Right cardiac atrium (tissue), 5 donors: ENCODE measurements around the gene SDF4. TPM values are rescaled to one million over a fixed set of nuclear protein-coding genes. Genes with fewer than 3 reads are reported as not detected.

ENCODE experiments used
- ATAC-seq, 2 donors: fragments of 200-7000 bp; cut with Tn5 transposase; one replicate each; pipeline versions ENCODE4 v1.8.0 to v1.9.1; 2020; ENCODE audit warnings: moderate library complexity in 2 of 2, mild to moderate bottlenecking in 1 of 2
- DNase-seq, 3 donors: peaks; one replicate each; pipeline ENCODE4 v3.0.0-alpha.2; 2020
- H3K27ac ChIP-seq: one replicate; pipeline ENCODE4 v1.5.1; 2013; ENCODE audit warnings: mild to moderate bottlenecking, low read length, control low read depth, moderate library complexity
- H3K27me3 ChIP-seq: one replicate; pipeline ENCODE4 v1.6.1; 2013; ENCODE audit not compliant: control insufficient read depth, insufficient read depth
- H3K4me1 ChIP-seq: one replicate; pipeline ENCODE4 v1.6.1; 2013; ENCODE audit warnings: low read length; ENCODE audit not compliant: control insufficient read depth, insufficient read depth
- H3K4me3 ChIP-seq: one replicate; pipeline ENCODE4 v1.5.1; 2013; ENCODE audit warnings: low read length, control low read depth
- H3K9me3 ChIP-seq: one replicate; pipeline ENCODE4 v1.6.1; 2013; ENCODE audit warnings: low read length; ENCODE audit not compliant: control insufficient read depth
- WGBS: extraction: QIAGEN DNeasy Blood & Tissue Kit; methylation state at CpG from one replicate; pipeline ENCODE4 v1.1.7; 2013; 5-methylcytosine and 5-hydroxymethylcytosine counted together
- intact Hi-C, 4 donors: fragments of 100-400 bp; cut with DNase I; formaldehyde crosslinking; loops; one replicate each; pipeline versions ENCODE4 v1.11.0 to v1.14.0; 2022 to 2023
- polyA plus RNA-seq: library from polyadenylated mRNA; stranded (reverse); fragments of 200-250 nt; gene quantifications from one replicate; pipeline ENCODE4 v1.2.3, GENCODE V29; 2013
- total RNA-seq, 4 donors: library from RNA; stranded (reverse); fragmentation: NEBNext Ultra II Directional; extraction: Animal tissue kit (Norgen Biotek cat#: 25700); gene quantifications; one replicate each; pipeline ENCODE4 v1.2.1, GENCODE V29; 2021
- donor health status: healthy with polysubstance abuse.
- donor health status: DM: no; HTN: yes; CAD: no.
- donor health status: DM: no; HTN: no; CAD: no.
- donor health status: DM: no; HTN: yes; CAD: no; lungs with severe emphysema.
- donor health status: DM: yes; HTN: yes; CAD: no.

Gene SDF4
- total and polyA plus RNA-seq, 5 donors = 156 to 215 (median 166) TPM

DNA sequence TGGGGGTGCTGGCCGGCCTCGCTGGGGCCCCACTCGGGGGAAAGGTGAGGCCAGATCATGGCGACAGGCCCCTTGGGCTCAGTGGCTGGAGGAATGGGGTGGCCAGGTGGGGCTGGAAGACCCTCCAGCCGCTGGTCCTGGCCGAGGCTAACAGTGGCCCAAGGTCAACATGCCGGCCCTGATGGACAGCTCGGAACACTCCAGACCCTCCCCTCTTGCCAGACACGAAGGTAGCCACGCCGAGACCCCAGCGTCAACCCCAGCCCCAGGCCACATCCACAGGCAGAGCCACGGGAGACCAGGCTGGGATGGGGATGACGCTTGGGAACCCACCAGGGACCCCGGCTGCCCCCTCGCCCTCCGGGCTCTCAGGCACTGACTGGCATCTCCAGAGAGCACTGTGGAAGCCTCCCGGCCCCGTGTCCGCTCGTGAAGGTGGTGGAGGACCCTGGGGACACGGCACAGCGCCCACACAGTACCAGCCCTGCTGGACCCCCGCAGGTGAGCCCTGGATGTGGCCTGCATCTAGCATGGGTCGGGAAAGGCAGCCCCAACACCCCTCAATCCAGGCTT, 15.6 kb upstream of the SDF4 start:
- intact Hi-C loops = loop anchor here in 1 of 4 donors (5.0 kb wide), 1 partner anchor 125 kb away; no protein-coding TSS in a partner anchor
- ATAC-seq (peak in 1 of 2 donors; percentile 13), DNase-seq (peak in 1 of 3 donors; percentile 47)
- no peaks in the 10 kb centered on the region for H3K27me3 ChIP-seq
- no peak overlapping the region for H3K27ac ChIP-seq
- no peaks in the 10 kb centered on the region for H3K9me3 ChIP-seq
- 67% methylated on average over 25 of the region's 25 CpGs for WGBS
- H3K4me3 ChIP-seq = no peak overlapping the region
- H3K4me1 ChIP-seq = no peaks in the 10 kb centered on the region

DNA sequence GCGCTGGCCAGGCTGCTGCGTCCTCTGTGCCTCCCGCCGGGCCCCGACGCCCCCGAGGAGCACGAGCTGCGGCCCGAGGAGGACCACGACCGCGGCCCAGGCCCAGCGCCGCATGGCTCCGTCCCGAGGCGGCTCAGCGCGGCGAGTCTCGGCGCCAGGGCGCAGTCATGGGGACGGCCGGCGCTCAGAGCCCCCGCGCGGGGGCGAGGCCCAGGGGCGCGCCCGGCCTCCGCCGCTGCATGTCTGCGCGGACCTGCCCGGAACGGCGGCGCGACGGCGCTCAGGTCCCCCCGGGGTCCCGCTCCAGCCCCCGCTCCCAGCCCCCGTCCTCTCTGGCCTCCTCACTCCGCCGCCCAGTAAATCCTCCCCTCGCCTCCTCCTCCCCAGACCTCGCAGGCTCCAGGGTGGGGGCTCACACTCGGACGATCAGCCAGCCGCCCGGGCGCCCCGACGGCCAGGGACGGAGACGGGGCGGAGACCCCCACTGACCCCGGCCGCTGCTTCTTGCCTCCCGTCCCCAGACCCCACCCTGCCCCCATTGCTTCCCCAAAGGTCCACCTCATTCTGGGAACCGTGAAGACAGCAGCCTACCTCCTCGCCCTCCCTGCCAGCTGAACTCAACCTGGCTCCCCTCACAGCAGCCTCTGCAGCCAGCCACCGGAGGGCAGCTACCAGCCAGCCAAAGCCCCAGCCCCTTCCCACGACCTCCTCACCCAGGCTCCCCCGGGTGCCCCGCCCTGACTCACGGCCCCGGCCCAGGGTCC, 15.0 kb upstream of the SDF4 start, which contains the start of gene C1QTNF12:
C1QTNF12 (minus strand) TSS at position 146 of the 764 bp plus-strand sequence; CDS start at position 114, 32 bp downstream.
- Histone ChIP-seq H3K27me3 (no peaks in the 10 kb centered on the region), H3K9me3 (no peaks in the 10 kb centered on the region), H3K27ac (no peak within 1 kb of the TSS), H3K4me3 (no peak within 1 kb of the TSS), H3K4me1 (no peaks in the 10 kb centered on the region)
- ATAC-seq (no peak), DNase-seq (peak in 1 of 3 donors; percentile 39)
- WGBS = 5% methylated on average over 74 of the region's 74 CpGs
- intact Hi-C loops = loop anchor here in 1 of 4 donors (5.0 kb wide), 1 partner anchor 124 kb away; no protein-coding TSS in a partner anchor

DNA sequence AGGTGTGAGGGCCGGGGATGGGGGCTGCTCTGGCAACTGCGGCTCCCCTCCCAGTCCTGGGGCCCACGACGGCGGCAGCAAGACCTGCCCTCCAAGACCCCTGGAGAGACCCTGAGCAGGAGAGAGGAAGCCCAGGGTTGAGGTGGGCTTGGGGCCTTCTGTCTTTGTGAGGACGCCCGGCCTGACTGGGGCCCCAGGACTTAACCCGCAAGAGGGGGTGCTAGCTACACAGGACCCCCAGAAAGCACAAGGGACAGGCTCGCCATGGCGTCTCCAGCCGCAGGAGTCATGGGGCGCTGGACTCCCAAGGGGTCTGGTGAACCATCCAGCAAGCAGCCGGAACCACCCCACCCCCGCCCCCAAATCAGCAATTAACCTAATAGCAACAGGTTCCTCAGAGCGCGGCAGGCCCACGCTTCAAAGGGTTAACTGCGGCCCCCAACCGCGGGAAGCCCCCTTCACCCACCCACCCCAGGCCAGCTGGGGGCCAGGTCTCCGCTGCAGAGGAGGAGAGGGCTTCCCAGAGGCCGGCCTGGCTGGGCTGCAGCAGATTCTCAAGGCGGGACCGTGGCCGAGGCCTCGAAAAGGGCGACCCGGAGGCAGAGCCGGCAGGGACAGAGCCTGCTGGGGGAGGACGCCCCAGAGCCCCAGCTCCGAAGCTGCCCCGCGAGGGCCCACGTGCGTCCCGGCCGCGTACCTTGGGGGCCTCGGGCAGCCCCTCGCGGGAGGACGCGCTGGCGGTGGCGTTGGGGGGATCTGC, 14.2 kb upstream of the SDF4 start:
- Histone ChIP-seq H3K27ac (no peak overlapping the region), H3K4me1 (no peaks in the 10 kb centered on the region), H3K9me3 (no peaks in the 10 kb centered on the region), H3K27me3 (no peaks in the 10 kb centered on the region), H3K4me3 (no peak overlapping the region)
- DNase-seq = peak in 1 of 3 donors; percentile 29
- 29% methylated on average over 45 of the region's 45 CpGs for WGBS
- intact Hi-C loops = loop anchor here in 1 of 4 donors (5.0 kb wide), 1 partner anchor 124 kb away; no protein-coding TSS in a partner anchor
- no peak for ATAC-seq

DNA sequence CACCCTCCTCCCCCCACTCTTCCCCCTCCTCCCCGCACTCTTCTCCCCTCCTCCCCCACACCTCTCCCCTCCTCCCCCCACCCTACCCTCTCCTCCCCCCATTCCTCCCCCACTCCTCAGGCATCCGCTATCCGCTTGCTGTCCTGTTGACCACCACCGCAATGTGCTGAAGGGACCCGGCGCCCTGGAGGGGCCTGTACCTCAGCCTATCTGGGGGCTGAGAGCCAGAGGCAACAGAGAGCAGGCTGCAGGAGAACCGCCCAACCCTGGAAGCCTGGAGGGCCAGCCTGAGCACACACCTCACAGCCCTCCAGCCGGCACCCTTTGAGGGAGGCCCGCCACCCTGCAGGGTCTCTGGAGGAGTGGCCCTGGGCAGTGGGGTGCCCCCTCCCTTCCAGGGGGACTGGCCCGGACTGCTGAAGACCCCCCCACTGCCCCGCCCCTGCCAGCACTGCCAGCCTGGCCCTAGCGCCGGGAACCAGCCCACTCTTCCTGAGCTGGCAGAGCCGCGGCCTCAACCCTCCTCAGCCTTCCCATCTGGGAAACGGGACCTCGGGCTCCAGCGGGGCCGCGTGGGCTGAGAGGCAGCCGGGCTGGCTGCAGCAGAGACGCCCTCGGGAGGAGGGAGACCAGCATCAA, 13.5 kb upstream of the SDF4 start:
- DNase-seq = peak in 1 of 3 donors; percentile 33
- no peaks in the 10 kb centered on the region for H3K27me3 ChIP-seq
- no peak overlapping the region for H3K4me3 ChIP-seq
- ATAC-seq = no peak
- H3K4me1 ChIP-seq = no peaks in the 10 kb centered on the region
- intact Hi-C loops = loop anchor here in 1 of 4 donors (5.0 kb wide), 1 partner anchor 123 kb away; no protein-coding TSS in a partner anchor
- no peak overlapping the region for H3K27ac ChIP-seq
- no peaks in the 10 kb centered on the region for H3K9me3 ChIP-seq
- 66% methylated on average over 23 of the region's 23 CpGs for WGBS

DNA sequence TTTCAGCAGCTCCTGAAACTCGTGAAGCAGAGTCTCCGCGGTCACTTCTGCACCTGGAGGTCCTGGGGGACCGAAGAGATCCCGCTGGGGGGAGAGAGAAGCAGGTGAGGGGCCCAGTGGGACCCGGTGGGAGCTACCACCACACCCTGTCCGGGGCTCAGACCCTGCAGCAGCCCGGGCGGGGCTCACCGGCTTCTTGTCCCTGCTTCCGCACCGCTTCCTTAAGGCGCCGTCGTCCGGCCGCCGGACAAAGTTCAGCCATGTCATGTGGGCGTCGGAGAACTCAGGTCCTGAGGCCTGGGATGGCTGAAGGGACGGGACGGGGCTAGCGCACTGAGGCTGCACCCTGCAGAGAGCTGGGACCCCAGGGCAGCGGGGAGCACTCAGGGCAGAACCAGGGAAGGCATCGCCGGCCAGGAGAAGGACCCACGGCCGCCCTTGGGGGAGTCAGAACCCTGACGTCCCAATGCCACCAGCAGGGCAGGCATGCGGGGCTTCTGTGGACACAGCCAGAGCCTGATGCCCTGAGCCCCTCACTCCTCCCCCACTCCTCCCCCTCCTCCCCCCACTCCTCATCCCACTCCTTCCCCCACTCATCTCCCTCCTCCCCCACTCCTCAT, 12.5 kb upstream of the SDF4 start:
- H3K4me1 ChIP-seq = no peaks in the 10 kb centered on the region
- intact Hi-C loops = no loop called here
- ATAC-seq (peak in 1 of 2 donors; percentile 6), DNase-seq (peak in 1 of 3 donors; percentile 52)
- no peak overlapping the region for H3K27ac ChIP-seq
- H3K27me3 ChIP-seq = no peaks in the 10 kb centered on the region
- no peaks in the 10 kb centered on the region for H3K9me3 ChIP-seq
- 67% methylated on average over 30 of the region's 30 CpGs for WGBS
- no peak overlapping the region for H3K4me3 ChIP-seq

DNA sequence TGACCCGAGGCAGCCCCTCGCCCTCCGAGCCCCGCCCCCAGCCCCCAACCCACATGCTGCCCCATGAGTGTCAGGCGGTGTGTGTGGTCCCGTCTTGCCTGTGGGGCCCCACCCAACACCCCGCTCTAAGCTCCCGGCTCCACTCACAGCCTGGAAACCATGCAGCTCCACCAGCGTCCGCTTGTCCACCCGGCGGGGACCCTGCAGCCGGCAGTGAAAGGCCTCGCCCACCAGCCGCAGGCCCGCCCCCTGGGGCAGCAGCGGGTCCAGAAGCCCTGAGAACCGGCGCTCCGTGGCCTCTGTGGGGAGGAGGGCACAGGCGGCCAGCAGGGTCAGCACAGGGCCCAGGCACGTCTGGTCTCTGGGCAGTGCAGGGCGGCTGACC, 12.0 kb upstream of the SDF4 start:
- WGBS = 57% methylated on average over 23 of the region's 23 CpGs
- no peaks in the 10 kb centered on the region for H3K4me1 ChIP-seq
- H3K27me3 ChIP-seq = no peaks in the 10 kb centered on the region
- DNase-seq = no peak
- H3K9me3 ChIP-seq = no peaks in the 10 kb centered on the region
- H3K4me3 ChIP-seq = no peak overlapping the region
- no peak for ATAC-seq
- no peak overlapping the region for H3K27ac ChIP-seq
- intact Hi-C loops = no loop called here

DNA sequence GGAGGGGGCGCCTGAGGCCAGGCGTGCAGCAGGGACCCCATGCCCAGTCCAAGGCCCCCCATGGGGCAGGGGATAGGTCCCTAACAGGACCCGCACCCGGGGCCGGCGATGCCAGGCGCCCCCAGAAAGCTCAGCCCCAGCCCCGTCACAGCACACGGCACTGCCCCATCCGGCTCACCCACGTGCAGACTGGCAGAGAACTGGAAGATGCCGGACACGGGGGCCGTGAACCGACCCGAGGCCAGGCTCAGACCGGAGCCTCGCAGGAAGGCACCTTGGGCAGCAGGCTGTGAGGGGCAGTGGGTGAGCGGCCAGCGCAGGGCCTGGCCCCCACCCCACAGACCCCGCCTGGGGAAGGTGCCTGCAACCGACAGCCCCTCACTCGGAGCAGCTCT, 11.5 kb upstream of the SDF4 start:
- no peaks in the 10 kb centered on the region for H3K27me3 ChIP-seq

DNA sequence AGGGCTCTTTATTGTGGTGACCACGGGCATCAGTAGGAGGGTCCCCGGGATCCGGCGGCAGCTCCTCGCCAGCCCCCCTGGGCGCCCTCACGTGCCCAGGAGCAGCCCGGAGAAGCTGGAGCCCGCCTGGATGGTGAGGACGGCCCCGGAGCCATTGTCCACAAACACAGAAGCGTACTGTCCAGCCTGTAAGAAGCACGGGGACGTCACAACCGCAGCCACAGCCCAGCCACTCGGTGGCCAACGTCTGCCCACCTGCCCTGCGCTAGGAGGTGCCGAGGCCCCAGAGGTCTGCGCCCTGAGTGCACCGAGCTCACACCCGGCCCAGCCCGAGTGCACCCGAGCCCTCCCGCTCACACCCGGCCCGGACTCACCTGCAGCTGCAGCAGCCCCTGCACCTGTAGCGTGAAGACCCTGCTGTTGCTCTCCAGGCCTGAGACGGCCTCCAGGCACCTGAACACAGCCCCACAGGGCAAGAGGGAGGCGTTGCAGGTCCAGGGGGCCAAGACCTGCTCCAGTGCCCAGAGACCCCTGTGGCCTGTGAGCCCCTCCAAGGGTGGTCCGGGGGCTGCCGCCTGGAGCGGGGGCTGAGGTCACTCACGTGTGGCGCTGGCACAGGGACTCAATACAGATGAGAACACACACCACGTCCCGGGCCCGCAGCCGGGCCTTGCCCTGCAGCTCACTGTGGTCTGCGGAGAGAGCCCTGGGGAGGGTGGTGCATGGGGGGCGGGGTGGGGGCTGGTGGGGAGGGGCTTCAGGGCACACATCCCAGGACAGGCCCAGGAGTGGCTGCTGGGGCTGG, 10.9 kb upstream of the SDF4 start:
- DNase-seq = no peak
- no peaks in the 10 kb centered on the region for H3K27me3 ChIP-seq
- 88% methylated on average over 41 of the region's 41 CpGs for WGBS
- no peaks in the 10 kb centered on the region for H3K4me1 ChIP-seq
- H3K4me3 ChIP-seq = no peak overlapping the region
- H3K27ac ChIP-seq = no peak overlapping the region
- ATAC-seq = no peak
- H3K9me3 ChIP-seq = no peaks in the 10 kb centered on the region
- intact Hi-C loops = no loop called here

More for the DNA sequence above, 11.5 kb upstream of the SDF4 start:
- intact Hi-C loops = no loop called here
- Histone ChIP-seq H3K4me3 (no peak overlapping the region), H3K27ac (no peak overlapping the region), H3K9me3 (no peaks in the 10 kb centered on the region), H3K4me1 (no peaks in the 10 kb centered on the region)
- 87% methylated on average over 23 of the region's 23 CpGs for WGBS
- DNase-seq (no peak), ATAC-seq (no peak)

DNA sequence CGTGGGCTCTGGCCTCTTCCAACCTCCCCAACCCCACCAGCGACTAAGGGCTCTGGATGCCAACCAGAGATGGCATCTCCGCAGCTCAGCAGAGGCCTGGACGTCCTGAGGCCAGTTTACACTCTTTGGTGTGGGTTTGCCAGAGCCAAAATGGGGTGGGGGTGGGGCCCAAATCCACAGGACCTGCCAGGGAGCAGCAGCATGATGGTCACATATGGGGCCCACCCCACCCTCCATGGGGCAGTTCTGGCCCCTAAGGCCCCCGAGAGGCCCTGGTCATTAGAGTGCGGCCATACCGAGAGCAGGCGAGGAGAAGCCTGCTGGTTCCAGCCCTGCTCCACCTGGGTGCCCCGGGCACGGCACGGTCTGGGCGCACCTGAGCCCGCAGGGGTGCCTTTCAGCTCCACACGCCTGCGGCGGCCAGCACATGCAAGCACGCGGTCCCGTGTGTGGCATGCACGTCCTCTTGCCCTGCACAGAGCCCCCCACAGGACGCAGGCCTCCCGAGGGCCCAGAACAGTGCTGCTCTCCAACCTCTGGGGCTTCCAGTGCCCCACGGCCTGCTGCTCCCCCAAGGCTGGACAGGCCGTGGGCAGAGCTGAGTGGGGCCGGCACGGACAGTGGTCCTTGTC, 9.9 kb upstream of the SDF4 start:
- Histone ChIP-seq H3K27ac (no peak overlapping the region), H3K9me3 (no peaks in the 10 kb centered on the region), H3K27me3 (no peaks in the 10 kb centered on the region), H3K4me3 (no peak overlapping the region), H3K4me1 (no peaks in the 10 kb centered on the region)
- DNase-seq (no peak), ATAC-seq (no peak)
- intact Hi-C loops = no loop called here
- 86% methylated on average over 26 of the region's 26 CpGs for WGBS
